ENCODE data around the gene ACSF3. TPM values are rescaled to one million over a fixed set of nuclear protein-coding genes. Genes with fewer than 3 reads are reported as not detected.
"Not testable (repeated sequence)": the region's sequence is repeated elsewhere in the genome, so short reads cannot be mapped to it uniquely, and the experiment has no call there.

The ACSF3 gene
- total RNA-seq, 4 donors from 2014 or later: 29.9 to 48.0 (median 40.3) TPM

GRCh38 chr16:89183975-89184676 lies 90.5 kb downstream of the ACSF3 start:
- no peak for DNase-seq (ENCODE audit: low spot score in 2 of 2)
- no peak overlapping the region for H3K4me3 ChIP-seq
- TF ChIP-seq POLR2A (IDR thresholded peaks at IDR 0.05) (no peak), CTCF (IDR thresholded peaks at IDR 0.05) (no peak), EP300 (IDR thresholded peaks at IDR 0.05) (no peak)
- no peak overlapping the region for H3K27ac ChIP-seq
- H3K36me3 ChIP-seq: peaks cover 0 to 23% (median 0%) of the 10 kb centered on the region in 3 donors
- WGBS, 2 donors: 78 to 83% methylated on average over 14 to 23 of the region's 26 CpGs
- no peaks in the 10 kb centered on the region for H3K9me3 ChIP-seq
- H3K27me3 ChIP-seq: peaks cover 0 to 6% of the 10 kb centered on the region in 2 donors
- H3K4me1 ChIP-seq: no peaks in the 10 kb centered on the region

GRCh38 chr16:89184677-89184932 lies 91.0 kb downstream of the ACSF3 start:
- H3K27me3 ChIP-seq: peaks cover 0 to 6% of the 10 kb centered on the region in 2 donors
- H3K27ac ChIP-seq: no peak overlapping the region
- H3K36me3 ChIP-seq: peaks cover 0 to 19% (median 0%) of the 10 kb centered on the region in 3 donors
- no peaks in the 10 kb centered on the region for H3K9me3 ChIP-seq
- DNase-seq (ENCODE audit: low spot score in 2 of 2): no peak
- TF ChIP-seq CTCF (IDR thresholded peaks at IDR 0.05) (no peak), EP300 (IDR thresholded peaks at IDR 0.05) (no peak), POLR2A (IDR thresholded peaks at IDR 0.05) (no peak)
- H3K4me1 ChIP-seq: no peaks in the 10 kb centered on the region
- H3K4me3 ChIP-seq: no peak overlapping the region
- 64 to 74% methylated on average over 9 of the region's 9 CpGs for WGBS, 2 donors

GRCh38 chr16:89184933-89185794 lies 91.5 kb downstream of the ACSF3 start:
- Histone ChIP-seq H3K9me3 (no peaks in the 10 kb centered on the region), H3K27me3 (peaks cover 0 to 6% of the 10 kb centered on the region in 2 donors), H3K27ac (no peak overlapping the region), H3K4me3 (no peak overlapping the region), H3K4me1 (no peaks in the 10 kb centered on the region), H3K36me3 (peaks cover 0 to 13% (median 0%) of the 10 kb centered on the region in 3 donors)
- WGBS, 2 donors: 67 to 76% methylated on average over 14 to 34 of the region's 48 CpGs
- TF ChIP-seq POLR2A (IDR thresholded peaks at IDR 0.05) (no peak), CTCF (IDR thresholded peaks at IDR 0.05) (no peak), EP300 (IDR thresholded peaks at IDR 0.05) (no peak)
- DNase-seq (ENCODE audit: low spot score in 2 of 2): no peak

- not testable (repeated sequence) for H3K27me3 ChIP-seq
These were observed 92.4 kb downstream of the ACSF3 start for GRCh38 chr16:89185887-89186592.

GRCh38 chr16:89186593-89187031 lies 93.0 kb downstream of the ACSF3 start:
- not testable (repeated sequence) for H3K4me1 ChIP-seq; H3K27me3 ChIP-seq; H3K36me3 ChIP-seq; H3K9me3 ChIP-seq; DNase-seq (ENCODE audit: low spot score in 2 of 2); H3K4me3 ChIP-seq; H3K27ac ChIP-seq
- 87 to 97% methylated on average over 19 to 20 of the region's 20 CpGs for WGBS, 2 donors

More at GRCh38 chr16:89185887-89186592, 92.4 kb downstream of the ACSF3 start:
- 93 to 94% methylated on average over 22 to 30 of the region's 30 CpGs for WGBS, 2 donors
- not testable (repeated sequence) for H3K9me3 ChIP-seq; DNase-seq (ENCODE audit: low spot score in 2 of 2); H3K4me1 ChIP-seq; H3K27ac ChIP-seq; H3K4me3 ChIP-seq; H3K36me3 ChIP-seq
